K562 treated with DMSO at 1 percent for 4 hours (cell line): ENCODE data around the gene FADD. TPM values are rescaled to one million over a fixed set of nuclear protein-coding genes. Genes with fewer than 3 reads are reported as not detected.

Experiments
- total RNA-seq: library from RNA; unstranded; fragments of 300-600 nt; gene quantifications from 2 replicates; pipeline ENCODE4 v1.2.3, GENCODE V29; 2022; ENCODE audit not compliant: insufficient read depth

FADD gene, protein sequence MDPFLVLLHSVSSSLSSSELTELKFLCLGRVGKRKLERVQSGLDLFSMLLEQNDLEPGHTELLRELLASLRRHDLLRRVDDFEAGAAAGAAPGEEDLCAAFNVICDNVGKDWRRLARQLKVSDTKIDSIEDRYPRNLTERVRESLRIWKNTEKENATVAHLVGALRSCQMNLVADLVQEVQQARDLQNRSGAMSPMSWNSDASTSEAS
- total RNA-seq, result 24.2 and 25.8 TPM in 2 replicates

DNA sequence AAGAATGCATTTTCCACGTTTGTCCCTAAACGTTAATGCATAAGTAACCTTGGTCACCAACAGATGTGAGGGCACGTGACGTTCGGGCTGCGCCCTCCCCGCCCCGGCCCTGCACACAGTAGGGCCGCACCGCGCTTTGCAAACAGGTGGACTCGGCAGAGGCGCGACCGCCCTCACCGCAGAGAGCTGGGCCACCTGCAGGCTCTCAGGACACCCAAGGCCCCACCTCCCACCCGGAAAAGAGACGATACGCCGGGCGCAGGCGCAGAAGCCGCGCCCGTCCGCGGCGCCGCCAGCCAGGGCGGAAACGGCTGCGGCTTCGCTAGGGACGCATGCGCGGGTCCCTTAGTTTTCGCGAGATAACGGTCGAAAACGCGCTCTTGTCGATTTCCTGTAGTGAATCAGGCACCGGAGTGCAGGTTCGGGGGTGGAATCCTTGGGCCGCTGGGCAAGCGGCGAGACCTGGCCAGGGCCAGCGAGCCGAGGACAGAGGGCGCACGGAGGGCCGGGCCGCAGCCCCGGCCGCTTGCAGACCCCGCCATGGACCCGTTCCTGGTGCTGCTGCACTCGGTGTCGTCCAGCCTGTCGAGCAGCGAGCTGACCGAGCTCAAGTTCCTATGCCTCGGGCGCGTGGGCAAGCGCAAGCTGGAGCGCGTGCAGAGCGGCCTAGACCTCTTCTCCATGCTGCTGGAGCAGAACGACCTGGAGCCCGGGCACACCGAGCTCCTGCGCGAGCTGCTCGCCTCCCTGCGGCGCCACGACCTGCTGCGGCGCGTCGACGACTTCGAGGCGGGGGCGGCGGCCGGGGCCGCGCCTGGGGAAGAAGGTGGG, at the start of gene FADD:
FADD (plus strand) TSS at position 377 of the 831 bp plus-strand sequence; CDS start at position 541, 164 bp downstream.

Other genes with a start within 250 kb of the FADD start
- gene ANO1, start 125.0 kb upstream of the FADD start, total RNA-seq, result not detected in 2 replicates
- gene PPFIA1, start 67.4 kb downstream of the FADD start, total RNA-seq, result 24.4 and 37.3 TPM in 2 replicates
- gene CTTN, start 195.2 kb downstream of the FADD start, total RNA-seq, result 92.6 and 109 TPM in 2 replicates